Adipocyte (in vitro differentiated cells): Measurements from ENCODE around the gene SUV39H1.

Experiments used
- DNase-seq: peaks from one replicate; pipeline ENCODE4 v3.0.0-alpha.2; 2015; ENCODE audit warnings: low read depth
- H3K27me3 ChIP-seq: replicated peaks from 2 replicates; pipeline ENCODE4 v1.7.0; 2013; ENCODE audit warnings: mild to moderate bottlenecking, low read length, moderate library complexity; ENCODE audit not compliant: control insufficient read depth, insufficient read depth
- H3K36me3 ChIP-seq: 2 replicates; pipeline ENCODE4 v1.7.0; 2013; ENCODE audit warnings: low read length, mild to moderate bottlenecking, moderate library complexity; ENCODE audit not compliant: control insufficient read depth, insufficient read depth, severe bottlenecking
- H3K4me1 ChIP-seq: 2 replicates; pipeline ENCODE4 v1.7.0; 2013; ENCODE audit warnings: mild to moderate bottlenecking, low read length, moderate library complexity; ENCODE audit not compliant: control insufficient read depth, insufficient read depth
- H3K4me3 ChIP-seq: 2 replicates; pipeline ENCODE4 v1.7.0; 2013; ENCODE audit warnings: mild to moderate bottlenecking, low read length, moderate library complexity
- H3K9ac ChIP-seq: 2 replicates; pipeline ENCODE4 v1.7.0; 2013; ENCODE audit warnings: mild to moderate bottlenecking, low read length, moderate library complexity
- H3K9me3 ChIP-seq: 2 replicates; pipeline ENCODE4 v1.7.0; 2013; ENCODE audit warnings: mild to moderate bottlenecking, low read length, moderate library complexity; ENCODE audit not compliant: control insufficient read depth

SUV39H1 gene

GRCh38 chrX:48749182-48749581, 52.6 kb downstream of the SUV39H1 start:
- no peak overlapping the region for H3K9ac ChIP-seq
- H3K27me3 ChIP-seq = peaks cover 33% of the 10 kb centered on the region
- no peaks in the 10 kb centered on the region for H3K4me1 ChIP-seq
- no peaks in the 10 kb centered on the region for H3K9me3 ChIP-seq
- DNase-seq = no peak
- no peak overlapping the region for H3K4me3 ChIP-seq
- no peaks in the 10 kb centered on the region for H3K36me3 ChIP-seq

GRCh38 chrX:48751343-48751742, 54.8 kb downstream of the SUV39H1 start:
- Histone ChIP-seq H3K9me3 (no peaks in the 10 kb centered on the region), H3K4me1 (no peaks in the 10 kb centered on the region), H3K4me3 (no peak overlapping the region), H3K27me3 (peaks cover 45% of the 10 kb centered on the region), H3K9ac (no peak overlapping the region), H3K36me3 (no peaks in the 10 kb centered on the region)
- DNase-seq = no peak

- no peak for DNase-seq
- Histone ChIP-seq H3K36me3 (no peaks in the 10 kb centered on the region), H3K27me3 (peaks cover 44% of the 10 kb centered on the region), H3K9me3 (no peaks in the 10 kb centered on the region), H3K9ac (no peak overlapping the region), H3K4me3 (no peak overlapping the region), H3K4me1 (no peaks in the 10 kb centered on the region)
Observed at GRCh38 chrX:48752498-48752897, 56.0 kb downstream of the SUV39H1 start.

- Histone ChIP-seq H3K4me3 (no peak overlapping the region), H3K4me1 (no peaks in the 10 kb centered on the region), H3K9me3 (no peaks in the 10 kb centered on the region), H3K36me3 (no peaks in the 10 kb centered on the region), H3K27me3 (peaks cover 44% of the 10 kb centered on the region), H3K9ac (no peak overlapping the region)
- DNase-seq = no peak
Observed at GRCh38 chrX:48753708-48754228, 57.2 kb downstream of the SUV39H1 start.

GRCh38 chrX:48754238-48754637, 57.7 kb downstream of the SUV39H1 start:
- no peak for DNase-seq
- Histone ChIP-seq H3K9ac (no peak overlapping the region), H3K36me3 (no peaks in the 10 kb centered on the region), H3K27me3 (peaks cover 42% of the 10 kb centered on the region), H3K4me3 (no peak overlapping the region), H3K9me3 (no peaks in the 10 kb centered on the region), H3K4me1 (no peaks in the 10 kb centered on the region)
